Thoracic aorta (tissue), 2 donors: Measurements from ENCODE around the gene RNF135. TPM values are rescaled to one million over a fixed set of nuclear protein-coding genes. Genes with fewer than 3 reads are reported as not detected.
"Not testable (repeated sequence)": the region's sequence is repeated elsewhere in the genome, so short reads cannot be mapped to it uniquely, and the experiment has no call there.

Source experiments
- ATAC-seq: fragments of 150-250 bp; one replicate; pipeline ENCODE4 v1.8.0; 2017; ENCODE audit warnings: low read depth; ENCODE audit not compliant: insufficient number of reproducible peaks, low FRiP score
- DNase-seq: peaks from one replicate; pipeline ENCODE4 v3.0.0-alpha.2; 2020; ENCODE audit warnings: low spot score
- H3K27ac ChIP-seq, 2 donors: fragments of 200-600 bp; sonication (generic); 1 replicate in 1 of 2; 2 replicates in 1 of 2; pipeline ENCODE4 v1.5.1; 2016; ENCODE audit warnings: mild to moderate bottlenecking in 2 of 2, moderate library complexity in 2 of 2
- H3K27me3 ChIP-seq: fragments of 200-600 bp; sonication (generic); replicated peaks from 2 replicates; pipeline ENCODE4 v1.6.0; 2016; ENCODE audit warnings: mild to moderate bottlenecking; ENCODE audit not compliant: insufficient read depth
- H3K36me3 ChIP-seq: fragments of 200-600 bp; sonication (generic); one replicate; pipeline ENCODE4 v1.5.1; 2016
- H3K4me1 ChIP-seq, 2 donors: fragments of 200-600 bp; sonication (generic); 1 replicate in 1 of 2; 2 replicates in 1 of 2; pipeline versions ENCODE4 v1.5.1 to v1.6.0; 2016; ENCODE audit warnings: low read depth in 2 of 2, mild to moderate bottlenecking in 1 of 2; ENCODE audit not compliant: control insufficient read depth in 1 of 2
- H3K4me3 ChIP-seq: fragments of 200-600 bp; sonication (generic); 2 replicates; pipeline ENCODE4 v1.5.1; 2016; ENCODE audit warnings: mild to moderate bottlenecking
- H3K9me3 ChIP-seq: fragments of 200-600 bp; sonication (generic); 2 replicates; pipeline ENCODE4 v1.5.1; 2016
- CTCF ChIP-seq: fragments of 200-600 bp; sonication (generic); IDR thresholded peaks from one replicate; pipeline ENCODE4 v1.5.1; 2019; ENCODE audit warnings: antibody characterized with exemption
- total RNA-seq, 2 donors: library from RNA; depleted of rRNA; stranded (reverse); fragments of >200 nt; gene quantifications; one replicate each; pipeline versions ENCODE4 v1.1.0 to v1.2.3, GENCODE V29; 2016

The RNF135 gene
- total RNA-seq, 2 donors from 2014 or later: 37.7 to 45.8 TPM

GRCh38 chr17:31004160-31004559, 33.3 kb downstream of the RNF135 start:
- no peak overlapping the region for H3K4me3 ChIP-seq
- no peak for ATAC-seq

GRCh38 chr17:31007695-31008373, 37.0 kb downstream of the RNF135 start:
- no peak for DNase-seq
- H3K4me1 ChIP-seq: peaks cover 6 to 25% of the 10 kb centered on the region in 2 donors
- no peak for TF ChIP-seq CTCF
- H3K27me3 ChIP-seq: no peaks in the 10 kb centered on the region
- peaks cover 3% of the 10 kb centered on the region for H3K36me3 ChIP-seq
- ATAC-seq: no peak
- H3K9me3 ChIP-seq: no peaks in the 10 kb centered on the region
- H3K27ac ChIP-seq: peak overlapping the region; percentile 96 to 97
- peak overlapping the region; percentile 92 for H3K4me3 ChIP-seq

More at GRCh38 chr17:31004160-31004559, 33.3 kb downstream of the RNF135 start:
- Histone ChIP-seq H3K9me3 (no peaks in the 10 kb centered on the region), H3K36me3 (peaks cover 19% of the 10 kb centered on the region), H3K27me3 (no peaks in the 10 kb centered on the region), H3K4me1 (peaks cover 0 to 11% of the 10 kb centered on the region in 2 donors), H3K27ac (no peak overlapping the region)
- no peak for DNase-seq
- no peak for TF ChIP-seq CTCF

- H3K27ac ChIP-seq: peak overlapping the region; percentile 96 to 97
- TF ChIP-seq CTCF: no peak
- no peaks in the 10 kb centered on the region for H3K27me3 ChIP-seq
- H3K4me3 ChIP-seq: peak overlapping the region; percentile 92
- no peak for DNase-seq
- H3K36me3 ChIP-seq: peaks cover 3% of the 10 kb centered on the region
- H3K9me3 ChIP-seq: no peaks in the 10 kb centered on the region
- ATAC-seq: peak; percentile 32
- H3K4me1 ChIP-seq: peaks cover 6 to 31% of the 10 kb centered on the region in 2 donors
Observed at GRCh38 chr17:31008374-31009041, 37.7 kb downstream of the RNF135 start.

- H3K9me3 ChIP-seq, DNase-seq, H3K36me3 ChIP-seq, ATAC-seq, H3K27me3 ChIP-seq: not testable (repeated sequence)
- peak overlapping the region; percentile 92 for H3K4me3 ChIP-seq
- peak overlapping the region; percentile 96 to 97 for H3K27ac ChIP-seq
- H3K4me1 ChIP-seq: peaks cover 6 to 33% of the 10 kb centered on the region in 2 donors
Observed at GRCh38 chr17:31009042-31009702, 38.3 kb downstream of the RNF135 start.

GRCh38 chr17:31010014-31010413, 39.2 kb downstream of the RNF135 start:
- Histone ChIP-seq H3K4me3 (peak overlapping the region; percentile 40), H3K27ac (peak overlapping the region; percentile 52 to 82), H3K4me1 (peaks cover 6 to 35% of the 10 kb centered on the region in 2 donors)
- not testable (repeated sequence) for DNase-seq, H3K27me3 ChIP-seq, H3K9me3 ChIP-seq, H3K36me3 ChIP-seq, ATAC-seq

- Histone ChIP-seq H3K27ac (no peak overlapping the region), H3K4me3 (no peak overlapping the region), H3K9me3 (no peaks in the 10 kb centered on the region), H3K4me1 (peaks cover 6 to 38% of the 10 kb centered on the region in 2 donors), H3K27me3 (no peaks in the 10 kb centered on the region), H3K36me3 (no peaks in the 10 kb centered on the region)
- no peak for TF ChIP-seq CTCF
- DNase-seq (no peak), ATAC-seq (no peak)
Observed at GRCh38 chr17:31013844-31014243, 43.0 kb downstream of the RNF135 start.
